ENCODE results near the gene DIO2.

DIO2 gene

DNA sequence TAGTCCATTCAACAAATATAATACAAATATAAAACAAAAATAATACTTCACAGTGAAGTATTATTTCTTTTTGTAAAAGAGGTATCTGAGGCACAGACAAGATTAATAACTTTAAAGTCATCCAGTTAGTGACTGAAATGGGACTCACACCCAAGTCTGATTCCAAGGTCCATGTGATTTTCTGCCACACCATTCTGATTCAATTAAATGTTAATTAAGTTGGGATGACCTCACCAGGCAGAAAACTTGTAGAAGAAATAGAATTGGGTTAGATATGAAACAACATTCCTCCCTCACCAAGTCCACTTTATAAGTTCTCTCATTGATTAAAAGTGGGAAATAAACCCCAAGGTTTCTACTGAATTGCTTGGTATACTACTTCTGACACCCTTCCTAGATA lies 34.4 kb downstream of the DIO2 start (continued):
- no peak for TF ChIP-seq ZNF114 (tag by site-specific recombination; IDR thresholded peaks at IDR 0.05)
- TF ChIP-seq, protein P1, sequence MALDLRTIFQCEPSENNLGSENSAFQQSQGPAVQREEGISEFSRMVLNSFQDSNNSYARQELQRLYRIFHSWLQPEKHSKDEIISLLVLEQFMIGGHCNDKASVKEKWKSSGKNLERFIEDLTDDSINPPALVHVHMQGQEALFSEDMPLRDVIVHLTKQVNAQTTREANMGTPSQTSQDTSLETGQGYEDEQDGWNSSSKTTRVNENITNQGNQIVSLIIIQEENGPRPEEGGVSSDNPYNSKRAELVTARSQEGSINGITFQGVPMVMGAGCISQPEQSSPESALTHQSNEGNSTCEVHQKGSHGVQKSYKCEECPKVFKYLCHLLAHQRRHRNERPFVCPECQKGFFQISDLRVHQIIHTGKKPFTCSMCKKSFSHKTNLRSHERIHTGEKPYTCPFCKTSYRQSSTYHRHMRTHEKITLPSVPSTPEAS (tag by site-specific recombination; IDR thresholded peaks at IDR 0.05), result no peak
- TF ChIP-seq MZF1 (tag by site-specific recombination; IDR thresholded peaks at IDR 0.05; ENCODE audit: borderline replicate concordance), result no peak
- no peak for TF ChIP-seq ZNF221 (tag by site-specific recombination; IDR thresholded peaks at IDR 0.05; ENCODE audit: borderline replicate concordance)
- TF ChIP-seq, protein P2, sequence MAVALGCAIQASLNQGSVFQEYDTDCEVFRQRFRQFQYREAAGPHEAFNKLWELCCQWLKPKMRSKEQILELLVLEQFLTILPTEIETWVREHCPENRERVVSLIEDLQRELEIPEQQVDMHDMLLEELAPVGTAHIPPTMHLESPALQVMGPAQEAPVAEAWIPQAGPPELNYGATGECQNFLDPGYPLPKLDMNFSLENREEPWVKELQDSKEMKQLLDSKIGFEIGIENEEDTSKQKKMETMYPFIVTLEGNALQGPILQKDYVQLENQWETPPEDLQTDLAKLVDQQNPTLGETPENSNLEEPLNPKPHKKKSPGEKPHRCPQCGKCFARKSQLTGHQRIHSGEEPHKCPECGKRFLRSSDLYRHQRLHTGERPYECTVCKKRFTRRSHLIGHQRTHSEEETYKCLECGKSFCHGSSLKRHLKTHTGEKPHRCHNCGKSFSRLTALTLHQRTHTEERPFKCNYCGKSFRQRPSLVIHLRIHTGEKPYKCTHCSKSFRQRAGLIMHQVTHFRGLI (tag by site-specific recombination; IDR thresholded peaks at IDR 0.05), result no peak
- TF ChIP-seq ZNF585B (tag by site-specific recombination; IDR thresholded peaks at IDR 0.05), result no peak

DNA sequence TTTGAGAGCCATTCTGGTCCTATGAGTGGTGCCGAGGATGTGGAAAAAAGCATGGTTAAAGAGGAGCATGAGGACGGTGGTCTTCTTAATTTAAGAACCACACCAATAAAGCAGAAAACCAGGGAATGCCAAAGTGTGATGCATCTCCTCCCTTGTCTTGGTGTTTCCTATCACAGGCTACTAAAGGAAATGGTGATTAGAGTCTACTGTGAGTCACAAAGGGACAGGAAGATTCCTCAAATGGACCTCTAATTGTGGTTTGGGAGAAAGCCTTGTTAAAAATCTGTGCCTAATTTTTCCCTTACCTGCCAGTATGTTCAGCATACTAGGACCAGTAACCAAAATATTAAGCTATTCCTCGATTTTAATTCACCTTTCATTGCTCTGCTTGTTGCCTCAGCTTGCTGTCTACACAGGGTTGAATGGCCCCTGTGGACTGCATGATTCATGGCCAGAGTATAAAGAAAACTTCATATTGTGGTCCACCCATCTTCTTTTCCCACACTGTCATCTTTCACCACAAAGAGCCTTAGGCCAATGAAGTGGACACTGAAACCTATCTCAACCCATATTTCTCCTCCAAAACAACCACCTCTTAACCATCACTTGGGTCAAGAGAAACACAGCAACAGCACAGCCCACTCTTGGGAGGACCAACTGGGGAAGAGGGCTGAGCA lies 38.8 kb downstream of the DIO2 start:
- POLR2A ChIA-PET, result no interaction called here
- CTCF ChIA-PET, result no interaction called here
- Histone ChIP-seq H3K9me3 (ENCODE audit: control insufficient read depth, insufficient read depth, low read depth, low read length) (no peaks in the 10 kb centered on the region), H3K4me3 (ENCODE audit: low read depth, low read length) (no peak overlapping the region), H3K4me1 (ENCODE audit: control insufficient read depth, insufficient read depth, low read length) (no peaks in the 10 kb centered on the region), H3K36me3 (ENCODE audit: control insufficient read depth in 2 of 2, insufficient read depth in 1 of 2, low read length in 2 of 2) (no peaks in the 10 kb centered on the region), H3K27ac (ENCODE audit: extremely low read depth, low read depth, low read length) (no peak overlapping the region)
- TF ChIP-seq, protein P3, sequence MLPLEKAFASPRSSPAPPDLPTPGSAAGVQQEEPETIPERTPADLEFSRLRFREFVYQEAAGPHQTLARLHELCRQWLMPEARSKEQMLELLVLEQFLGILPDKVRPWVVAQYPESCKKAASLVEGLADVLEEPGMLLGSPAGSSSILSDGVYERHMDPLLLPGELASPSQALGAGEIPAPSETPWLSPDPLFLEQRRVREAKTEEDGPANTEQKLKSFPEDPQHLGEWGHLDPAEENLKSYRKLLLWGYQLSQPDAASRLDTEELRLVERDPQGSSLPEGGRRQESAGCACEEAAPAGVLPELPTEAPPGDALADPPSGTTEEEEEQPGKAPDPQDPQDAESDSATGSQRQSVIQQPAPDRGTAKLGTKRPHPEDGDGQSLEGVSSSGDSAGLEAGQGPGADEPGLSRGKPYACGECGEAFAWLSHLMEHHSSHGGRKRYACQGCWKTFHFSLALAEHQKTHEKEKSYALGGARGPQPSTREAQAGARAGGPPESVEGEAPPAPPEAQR (tag by site-specific recombination; IDR thresholded peaks at IDR 0.05), result no peak

DNA sequence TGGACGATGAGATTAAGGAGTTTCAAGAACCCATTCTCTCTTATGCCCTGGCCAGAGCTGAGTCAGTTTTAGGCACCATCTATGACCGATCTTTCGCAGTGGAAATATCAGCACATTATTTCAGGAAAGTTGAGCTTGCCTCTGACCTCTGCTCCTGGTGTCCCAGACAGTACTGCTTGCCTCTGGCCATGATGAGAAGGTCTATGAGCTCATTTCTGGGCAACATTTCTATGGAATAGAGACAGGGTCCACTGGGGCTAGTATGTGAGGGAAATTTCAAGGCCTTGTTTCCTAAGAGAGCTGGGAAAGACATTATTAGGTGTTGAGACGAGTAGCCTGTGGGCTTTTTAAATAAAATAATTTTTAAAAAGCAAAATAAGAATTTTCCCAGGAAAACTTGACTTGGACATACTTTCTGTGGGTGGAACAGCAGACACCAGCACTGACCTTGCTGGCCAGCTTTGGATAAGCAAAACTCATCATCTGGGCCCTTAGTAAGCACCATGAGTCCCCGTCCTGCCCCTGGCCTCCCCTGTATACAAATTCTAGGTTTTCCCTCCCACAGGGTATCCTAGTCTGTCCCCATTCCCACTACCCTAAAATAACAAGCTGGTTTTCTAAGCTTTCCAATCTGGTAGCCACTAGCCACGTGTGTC lies 43.4 kb downstream of the DIO2 start:
- CTCF ChIA-PET, result interaction anchor here (0.6 kb wide), 2 partner anchors 775 to 997 kb away, joined by 3 read pairs; no protein-coding TSS in a partner anchor
- POLR2A ChIA-PET, result no interaction called here
- H3K36me3 ChIP-seq (ENCODE audit: control insufficient read depth in 2 of 2, insufficient read depth in 1 of 2, low read length in 2 of 2), result no peaks in the 10 kb centered on the region
- H3K27ac ChIP-seq (ENCODE audit: extremely low read depth, low read depth, low read length), result no peak overlapping the region
- no peaks in the 10 kb centered on the region for H3K9me3 ChIP-seq (ENCODE audit: control insufficient read depth, insufficient read depth, low read depth, low read length)
- no peak for TF ChIP-seq ZBTB20 (tag by site-specific recombination; IDR thresholded peaks at IDR 0.05)
- no peak for TF ChIP-seq ZNF184 (tag by site-specific recombination; IDR thresholded peaks at IDR 0.05)
- TF ChIP-seq ZNF521 (tag by site-specific recombination; IDR thresholded peaks at IDR 0.05), result no peak
- TF ChIP-seq, protein P4, sequence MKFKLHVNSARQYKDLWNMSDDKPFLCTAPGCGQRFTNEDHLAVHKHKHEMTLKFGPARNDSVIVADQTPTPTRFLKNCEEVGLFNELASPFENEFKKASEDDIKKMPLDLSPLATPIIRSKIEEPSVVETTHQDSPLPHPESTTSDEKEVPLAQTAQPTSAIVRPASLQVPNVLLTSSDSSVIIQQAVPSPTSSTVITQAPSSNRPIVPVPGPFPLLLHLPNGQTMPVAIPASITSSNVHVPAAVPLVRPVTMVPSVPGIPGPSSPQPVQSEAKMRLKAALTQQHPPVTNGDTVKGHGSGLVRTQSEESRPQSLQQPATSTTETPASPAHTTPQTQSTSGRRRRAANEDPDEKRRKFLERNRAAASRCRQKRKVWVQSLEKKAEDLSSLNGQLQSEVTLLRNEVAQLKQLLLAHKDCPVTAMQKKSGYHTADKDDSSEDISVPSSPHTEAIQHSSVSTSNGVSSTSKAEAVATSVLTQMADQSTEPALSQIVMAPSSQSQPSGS (tag by site-specific recombination; IDR thresholded peaks at IDR 0.05; ENCODE audit: low read depth), result no peak
- no peak for TF ChIP-seq ZBTB21 (tag by site-specific recombination; IDR thresholded peaks at IDR 0.05)
- no peak for TF ChIP-seq SP7 (tag by site-specific recombination; IDR thresholded peaks at IDR 0.05)
- TF ChIP-seq ZBTB8A (tag by site-specific recombination; IDR thresholded peaks at IDR 0.05), result no peak
- no peak for TF ChIP-seq ZEB2 (tag by site-specific recombination; IDR thresholded peaks at IDR 0.05)
- no peak for TF ChIP-seq GLIS2 (tag by site-specific recombination; IDR thresholded peaks at IDR 0.05)
- no peak for TF ChIP-seq ZNF157 (tag by site-specific recombination; IDR thresholded peaks at IDR 0.05)
- no peak for TF ChIP-seq KLF1 (tag by site-specific recombination; IDR thresholded peaks at IDR 0.05)
- no peak for TF ChIP-seq ZNF596 (tag by site-specific recombination; IDR thresholded peaks at IDR 0.05)
- TF ChIP-seq, protein P5, sequence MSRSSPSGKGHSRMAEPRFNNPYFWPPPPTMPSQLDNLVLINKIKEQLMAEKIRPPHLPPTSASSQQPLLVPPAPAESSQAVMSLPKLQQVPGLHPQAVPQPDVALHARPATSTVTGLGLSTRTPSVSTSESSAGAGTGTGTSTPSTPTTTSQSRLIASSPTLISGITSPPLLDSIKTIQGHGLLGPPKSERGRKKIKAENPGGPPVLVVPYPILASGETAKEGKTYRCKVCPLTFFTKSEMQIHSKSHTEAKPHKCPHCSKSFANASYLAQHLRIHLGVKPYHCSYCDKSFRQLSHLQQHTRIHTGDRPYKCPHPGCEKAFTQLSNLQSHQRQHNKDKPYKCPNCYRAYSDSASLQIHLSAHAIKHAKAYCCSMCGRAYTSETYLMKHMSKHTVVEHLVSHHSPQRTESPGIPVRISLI (tag by site-specific recombination; IDR thresholded peaks at IDR 0.05), result no peak
- no peaks in the 10 kb centered on the region for H3K4me1 ChIP-seq (ENCODE audit: control insufficient read depth, insufficient read depth, low read length)
- H3K4me3 ChIP-seq (ENCODE audit: low read depth, low read length), result no peak overlapping the region
